Type B pancreatic cell (in vitro differentiated cells): ENCODE results near the gene RCAN1. TPM values are rescaled to one million over a fixed set of nuclear protein-coding genes. Genes with fewer than 3 reads are reported as not detected.

Experiments used
- DNase-seq: peaks from one replicate; pipeline ENCODE4 v3.0.0; 2021; ENCODE audit warnings: mixed read lengths; ENCODE audit not compliant: unreplicated experiment; ENCODE audit errors: extremely low spot score
- H3K27ac Mint-ChIP-seq: 2 replicates; pipeline ENCODE4 v1.8.0; 2021; ENCODE audit warnings: mild to moderate bottlenecking, mixed read lengths
- H3K27me3 Mint-ChIP-seq: 2 replicates; pipeline ENCODE4 v1.8.0; 2021; ENCODE audit warnings: mixed read lengths
- H3K36me3 Mint-ChIP-seq: 2 replicates; pipeline ENCODE4 v1.8.0; 2021; ENCODE audit warnings: mixed read lengths
- H3K4me1 Mint-ChIP-seq: one replicate; pipeline ENCODE4 v1.8.0; 2021; ENCODE audit warnings: mixed read lengths; ENCODE audit not compliant: unreplicated experiment
- H3K4me3 Mint-ChIP-seq: 2 replicates; pipeline ENCODE4 v1.8.0; 2021; ENCODE audit warnings: mild to moderate bottlenecking, mixed read lengths
- H3K9me3 Mint-ChIP-seq: 2 replicates; pipeline ENCODE4 v1.8.0; 2021; ENCODE audit warnings: mixed read lengths
- total RNA-seq: library from RNA; stranded (reverse); gene quantifications from 2 replicates; pipeline ENCODE4 v1.2.1, GENCODE V29; 2021; ENCODE audit warnings: low replicate concordance
- TF ChIP-seq, protein P1 (sequence below): fragments of 200-600 bp; sonication (generic); conservative IDR thresholded peaks from 2 replicates; pipeline ENCODE4 v1.5.0; 2021; ENCODE audit warnings: antibody characterized with exemption, mild to moderate bottlenecking

Gene RCAN1
- total RNA-seq, 1 donor from 2014 or later: 16.5 TPM

DNA sequence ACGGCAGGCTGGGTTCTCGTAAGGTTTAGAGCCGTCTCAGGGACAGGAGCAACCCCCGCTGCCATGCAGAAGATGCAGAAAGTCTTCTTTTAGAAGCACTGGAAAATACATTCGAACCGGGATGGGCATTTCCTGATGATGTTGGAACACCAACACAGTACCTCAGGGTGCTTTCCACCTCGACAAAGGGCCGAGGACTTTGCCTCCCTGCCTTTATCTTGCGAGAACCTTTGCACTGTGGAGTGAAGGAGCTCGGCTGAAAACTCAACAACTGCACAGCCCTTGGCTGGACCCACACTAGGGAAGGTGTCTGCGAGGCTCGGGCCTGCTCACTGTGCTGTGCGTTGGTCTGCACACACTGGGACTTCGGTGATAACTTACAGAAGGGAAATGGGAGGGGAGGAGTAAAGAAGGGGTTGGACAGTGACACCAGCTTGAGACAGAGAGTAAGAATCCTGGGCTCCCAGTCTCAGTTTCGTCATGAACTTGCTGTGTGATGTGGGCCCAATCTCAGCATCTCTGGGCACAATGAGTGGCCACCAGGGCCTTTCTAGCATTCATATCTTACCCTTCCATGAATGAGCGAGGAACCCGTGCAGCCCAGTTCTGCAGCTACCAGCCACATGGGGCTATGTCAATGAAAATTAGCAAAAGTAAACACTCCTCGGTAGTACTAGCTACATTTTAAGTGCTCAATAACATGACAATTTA is 18.2 kb downstream of the RCAN1 start:
- Mint-ChIP-seq H3K27ac (peak overlapping the region; percentile 76), H3K4me1 (peaks cover 5% of the 10 kb centered on the region)
- no peak for DNase-seq

GRCh38 chr21:34595457-34595856 is 19.5 kb downstream of the RCAN1 start:
- Mint-ChIP-seq H3K4me1 (peaks cover 5% of the 10 kb centered on the region), H3K27ac (no peak overlapping the region), H3K4me3 (no peak overlapping the region), H3K9me3 (no peaks in the 10 kb centered on the region), H3K27me3 (no peaks in the 10 kb centered on the region), H3K36me3 (peaks cover 3% of the 10 kb centered on the region)
- TF ChIP-seq, protein P1, sequence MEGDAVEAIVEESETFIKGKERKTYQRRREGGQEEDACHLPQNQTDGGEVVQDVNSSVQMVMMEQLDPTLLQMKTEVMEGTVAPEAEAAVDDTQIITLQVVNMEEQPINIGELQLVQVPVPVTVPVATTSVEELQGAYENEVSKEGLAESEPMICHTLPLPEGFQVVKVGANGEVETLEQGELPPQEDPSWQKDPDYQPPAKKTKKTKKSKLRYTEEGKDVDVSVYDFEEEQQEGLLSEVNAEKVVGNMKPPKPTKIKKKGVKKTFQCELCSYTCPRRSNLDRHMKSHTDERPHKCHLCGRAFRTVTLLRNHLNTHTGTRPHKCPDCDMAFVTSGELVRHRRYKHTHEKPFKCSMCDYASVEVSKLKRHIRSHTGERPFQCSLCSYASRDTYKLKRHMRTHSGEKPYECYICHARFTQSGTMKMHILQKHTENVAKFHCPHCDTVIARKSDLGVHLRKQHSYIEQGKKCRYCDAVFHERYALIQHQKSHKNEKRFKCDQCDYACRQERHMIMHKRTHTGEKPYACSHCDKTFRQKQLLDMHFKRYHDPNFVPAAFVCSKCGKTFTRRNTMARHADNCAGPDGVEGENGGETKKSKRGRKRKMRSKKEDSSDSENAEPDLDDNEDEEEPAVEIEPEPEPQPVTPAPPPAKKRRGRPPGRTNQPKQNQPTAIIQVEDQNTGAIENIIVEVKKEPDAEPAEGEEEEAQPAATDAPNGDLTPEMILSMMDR: no peak
- no peak for DNase-seq

More for the DNA sequence above, 18.2 kb downstream of the RCAN1 start:
- no peaks in the 10 kb centered on the region for H3K27me3 Mint-ChIP-seq
- no peak overlapping the region for H3K4me3 Mint-ChIP-seq
- peaks cover 3% of the 10 kb centered on the region for H3K36me3 Mint-ChIP-seq
- TF ChIP-seq, protein P1: no peak
- no peaks in the 10 kb centered on the region for H3K9me3 Mint-ChIP-seq

DNA sequence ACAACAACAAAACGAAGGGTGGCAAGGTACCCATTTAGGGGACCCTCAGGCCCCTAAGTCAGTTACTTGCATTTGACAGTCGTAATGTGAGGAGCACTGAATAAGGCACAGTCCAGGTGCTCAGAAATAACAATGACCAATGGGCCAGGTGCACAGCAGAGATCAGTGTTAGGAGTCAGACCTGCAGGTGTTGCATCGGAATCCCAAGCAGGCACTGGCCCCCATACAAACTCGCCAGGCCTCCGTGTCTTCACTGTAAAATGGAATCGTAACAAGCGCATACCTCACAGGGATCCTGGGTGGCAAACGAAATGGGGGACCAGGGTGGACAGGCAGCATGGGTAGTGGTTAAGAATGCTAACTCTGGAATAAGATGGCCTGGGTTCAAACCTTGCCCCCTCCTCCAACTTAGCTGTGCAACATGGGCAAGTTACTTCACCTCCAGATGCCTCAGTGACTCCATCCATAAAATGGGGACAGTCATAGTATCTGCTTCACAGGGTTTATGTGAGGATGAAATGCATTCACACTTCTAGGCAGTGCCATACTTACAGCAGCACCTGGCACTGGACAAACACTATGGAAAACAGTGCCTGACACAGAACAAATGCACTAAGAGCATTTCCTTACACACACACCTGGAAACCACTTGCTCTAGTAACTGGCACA is 20.2 kb downstream of the RCAN1 start:
- Mint-ChIP-seq H3K27me3 (no peaks in the 10 kb centered on the region), H3K4me3 (no peak overlapping the region), H3K9me3 (no peaks in the 10 kb centered on the region), H3K27ac (no peak overlapping the region), H3K36me3 (peaks cover 3% of the 10 kb centered on the region), H3K4me1 (peaks cover 5% of the 10 kb centered on the region)
- TF ChIP-seq, protein P1: no peak
- no peak for DNase-seq

DNA sequence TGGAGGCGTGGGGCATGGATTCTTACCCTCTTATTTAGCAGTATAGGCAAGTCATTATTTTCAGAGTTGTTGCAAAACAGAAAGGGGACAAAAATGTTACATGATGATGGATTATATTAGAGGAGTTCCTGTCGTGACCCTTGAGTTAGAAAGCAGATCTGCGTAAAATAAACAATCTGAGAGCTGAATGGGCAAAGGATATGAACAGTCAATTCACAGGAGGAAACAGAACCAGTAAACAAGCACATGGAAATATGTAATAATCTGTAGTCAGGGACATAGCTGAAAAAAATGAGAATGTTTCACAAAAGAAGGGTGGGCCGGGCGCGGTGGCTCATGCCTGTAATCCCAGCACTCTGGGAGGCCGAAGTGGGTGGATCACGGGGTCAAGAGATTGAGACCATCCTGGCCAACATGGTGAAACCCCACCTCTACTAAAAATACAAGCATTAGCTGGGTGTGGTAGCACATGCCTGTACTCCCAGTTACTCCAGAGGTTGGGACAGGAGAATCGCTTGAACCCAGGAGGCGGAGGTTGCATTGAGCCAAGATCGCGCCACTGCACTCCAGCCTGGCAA is 20.9 kb downstream of the RCAN1 start:
- no peak for DNase-seq
- H3K27me3 Mint-ChIP-seq: no peaks in the 10 kb centered on the region
- TF ChIP-seq, protein P1: no peak
- no peaks in the 10 kb centered on the region for H3K9me3 Mint-ChIP-seq
- peaks cover 5% of the 10 kb centered on the region for H3K4me1 Mint-ChIP-seq
- H3K27ac Mint-ChIP-seq: peak overlapping the region; percentile 6
- H3K36me3 Mint-ChIP-seq: peaks cover 3% of the 10 kb centered on the region
- no peak overlapping the region for H3K4me3 Mint-ChIP-seq

GRCh38 chr21:34593423-34593822 is 21.5 kb downstream of the RCAN1 start:
- no peaks in the 10 kb centered on the region for H3K27me3 Mint-ChIP-seq
- peaks cover 3% of the 10 kb centered on the region for H3K36me3 Mint-ChIP-seq
- peaks cover 5% of the 10 kb centered on the region for H3K4me1 Mint-ChIP-seq
- TF ChIP-seq, protein P1: no peak
- DNase-seq: no peak
- no peak overlapping the region for H3K27ac Mint-ChIP-seq
- H3K9me3 Mint-ChIP-seq: no peaks in the 10 kb centered on the region
- H3K4me3 Mint-ChIP-seq: no peak overlapping the region
